GM19099 (cell line): Measurements from ENCODE around the gene LDLRAD4.

Experiments
- POLR2A ChIP-seq: IDR thresholded peaks from 3 replicates; pipeline ENCODE4 v1.6.1; 2011; ENCODE audit warnings: low read depth; ENCODE audit not compliant: insufficient read length; ENCODE audit errors: extremely low read depth

LDLRAD4 gene

GRCh38 chr18:13219593-13220159 lies 1.1 kb downstream of the LDLRAD4 start:
- TF ChIP-seq POLR2A: no peak

DNA sequence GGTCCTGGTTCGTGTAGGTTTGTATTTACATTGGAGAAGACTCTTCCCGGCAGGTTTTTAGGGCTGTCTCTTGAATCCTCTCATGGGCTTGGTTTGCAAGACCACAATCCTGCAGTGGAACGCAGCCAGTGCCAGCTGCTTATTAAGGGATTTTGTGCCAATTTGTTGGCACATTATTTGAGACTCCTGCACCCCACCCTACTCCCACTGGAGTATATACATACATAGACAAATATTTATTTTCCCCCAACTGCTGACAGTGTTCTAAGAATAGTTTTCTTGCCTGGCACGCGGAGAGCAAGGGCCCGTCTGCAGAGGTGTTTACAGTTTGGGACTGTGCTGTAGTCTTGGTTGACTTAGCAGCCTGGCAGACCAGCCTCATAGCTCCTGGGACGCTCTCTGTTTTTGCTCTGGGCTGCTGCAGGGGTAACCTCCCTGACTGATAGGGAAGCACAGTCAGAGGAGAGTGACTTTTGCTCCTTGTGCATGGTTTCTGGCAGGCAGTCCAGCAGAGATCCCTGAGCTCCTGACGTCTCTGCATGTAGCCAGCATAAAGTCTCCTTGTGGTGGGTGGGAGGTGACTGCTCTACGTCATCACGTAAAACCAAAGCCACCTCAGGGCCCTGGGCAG lies 1.9 kb downstream of the LDLRAD4 start:
- no peak for TF ChIP-seq POLR2A

DNA sequence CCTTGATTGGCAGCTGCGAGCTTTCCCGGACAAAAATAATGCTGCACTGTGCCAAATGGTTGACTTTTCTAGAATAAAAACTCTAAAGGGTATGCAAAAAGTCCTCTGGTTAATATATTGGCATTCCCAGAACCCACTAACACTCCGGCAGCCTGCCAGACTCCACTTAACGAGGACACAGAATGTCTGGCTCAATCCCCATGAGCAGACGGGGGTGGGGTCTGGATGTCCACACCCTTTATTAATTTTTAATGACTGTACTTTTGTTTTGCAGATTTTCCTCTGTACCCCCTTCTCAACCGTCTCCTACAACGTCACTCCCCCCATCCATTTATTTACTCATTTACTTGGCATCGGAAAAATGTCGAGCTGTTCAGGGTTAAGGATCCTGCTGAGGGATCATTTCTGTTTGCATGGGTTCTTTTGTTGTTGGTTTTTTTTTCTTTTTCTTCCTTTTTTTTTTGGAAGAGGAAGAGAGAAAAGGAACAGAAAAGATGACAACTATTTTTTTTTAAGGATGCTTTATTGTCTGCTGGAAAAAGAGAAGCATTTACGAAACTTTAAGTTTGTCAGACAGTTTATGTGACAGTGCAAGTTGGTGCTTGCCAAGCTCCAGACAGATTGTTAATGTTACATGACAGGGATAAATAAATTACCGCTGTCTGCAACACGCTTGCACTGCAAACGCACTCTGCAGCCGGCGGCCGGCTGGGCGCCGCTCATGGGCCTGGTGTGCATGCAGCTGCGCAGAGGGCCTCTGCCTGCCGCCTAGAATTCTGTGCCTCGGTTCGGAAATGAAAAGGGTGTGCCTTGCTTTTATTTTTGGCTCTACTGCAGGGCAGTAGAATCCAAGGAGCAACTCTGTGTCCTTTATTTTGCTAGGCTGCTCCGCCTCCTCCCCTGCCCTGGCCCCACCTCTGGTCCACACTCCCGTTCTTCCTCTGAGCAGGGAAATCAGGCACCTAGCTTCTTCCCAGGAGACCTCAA lies 3.6 kb downstream of the LDLRAD4 start:
- no peak for TF ChIP-seq POLR2A

- no peak for TF ChIP-seq POLR2A
Observed at GRCh38 chr18:13222856-13223281, 4.3 kb downstream of the LDLRAD4 start.

DNA sequence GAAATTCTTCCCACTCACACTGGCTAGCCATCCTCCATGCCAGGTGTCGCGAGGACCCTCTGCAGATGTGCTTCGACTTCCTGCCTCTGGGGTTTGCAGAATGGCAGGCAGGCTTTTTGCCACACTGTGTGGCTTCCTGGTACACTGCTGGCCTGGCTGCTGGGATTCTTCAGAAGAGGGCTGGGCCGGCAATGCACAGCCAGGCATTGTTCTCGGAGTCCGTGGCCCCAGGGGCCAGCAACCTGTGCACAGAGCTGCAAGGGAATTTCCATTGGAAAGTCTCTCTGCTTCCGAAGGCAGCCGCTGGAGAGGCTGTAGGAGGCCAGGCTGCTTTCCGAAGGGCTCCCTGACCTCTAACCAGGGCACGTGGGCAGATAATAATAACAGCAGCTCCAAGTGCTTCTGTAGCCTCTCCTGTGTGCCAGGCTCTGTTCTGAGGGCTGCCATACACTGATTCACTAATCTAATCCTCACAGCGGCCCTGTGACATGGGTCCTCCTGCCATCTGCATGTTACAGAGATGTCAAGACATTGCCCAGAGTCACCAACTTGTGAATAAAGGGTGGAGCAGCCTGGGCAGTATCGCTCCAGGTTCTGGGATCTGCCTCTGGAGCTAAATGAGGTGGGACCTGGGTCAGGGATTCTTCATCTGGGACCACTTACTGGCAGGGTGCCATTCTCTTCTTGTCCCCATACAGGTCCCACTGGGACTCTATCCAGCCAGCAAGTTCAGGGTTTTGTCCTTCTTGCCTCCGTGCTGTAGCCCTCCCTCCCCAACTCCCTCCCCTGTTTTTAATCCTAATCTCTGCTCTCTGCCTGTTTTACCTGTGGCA lies 5.0 kb downstream of the LDLRAD4 start:
- TF ChIP-seq POLR2A: no peak

DNA sequence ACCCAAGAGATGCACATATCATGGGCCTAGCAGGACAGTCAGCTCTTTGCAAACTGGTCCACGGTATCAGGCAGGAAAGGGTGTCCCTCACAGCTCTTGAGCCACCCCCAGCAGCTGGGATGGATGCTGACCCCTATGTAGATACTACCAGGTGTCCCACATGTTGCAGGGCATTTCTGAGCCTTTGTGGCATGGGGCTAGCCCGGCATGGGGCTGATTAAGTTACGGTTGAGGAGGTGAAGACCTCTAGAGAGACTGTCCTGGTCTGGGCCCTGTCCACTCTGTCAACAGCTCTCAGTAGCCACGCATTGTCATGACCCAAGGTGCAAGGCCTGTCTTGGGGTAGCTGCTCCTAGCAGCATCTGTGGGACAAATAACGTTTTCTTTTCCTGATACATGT lies 6.7 kb downstream of the LDLRAD4 start:
- no peak for TF ChIP-seq POLR2A

DNA sequence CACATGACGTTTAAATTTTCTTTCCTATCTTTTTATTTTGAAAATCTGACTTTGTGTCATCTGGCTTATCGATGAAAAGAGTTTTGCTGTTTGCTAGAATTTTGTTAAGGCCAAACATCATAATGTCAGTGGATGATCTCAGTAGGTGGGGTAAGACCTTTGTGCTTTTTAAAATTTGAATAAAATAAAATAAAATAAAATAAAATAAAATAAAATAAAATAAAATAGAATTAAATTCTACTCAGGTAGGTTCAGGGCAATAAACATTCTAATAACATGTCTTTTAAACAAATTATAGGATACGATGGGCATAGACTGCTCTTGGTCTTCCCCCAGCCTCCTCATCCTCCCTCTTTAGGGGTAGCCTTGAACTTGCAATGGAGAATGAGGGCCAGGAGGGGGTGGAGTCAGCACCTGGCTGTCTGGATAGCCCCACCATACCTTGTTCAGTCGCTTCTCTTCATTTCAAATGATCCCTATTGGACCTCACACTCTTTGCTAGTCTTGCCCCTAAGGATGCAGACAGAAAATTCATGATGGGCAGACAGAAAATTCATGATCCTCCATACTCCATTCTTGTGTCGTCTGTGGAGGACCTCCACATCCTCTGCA lies 8.1 kb downstream of the LDLRAD4 start:
- no peak for TF ChIP-seq POLR2A

GRCh38 chr18:13227910-13228309 lies 9.3 kb downstream of the LDLRAD4 start:
- TF ChIP-seq POLR2A: no peak

DNA sequence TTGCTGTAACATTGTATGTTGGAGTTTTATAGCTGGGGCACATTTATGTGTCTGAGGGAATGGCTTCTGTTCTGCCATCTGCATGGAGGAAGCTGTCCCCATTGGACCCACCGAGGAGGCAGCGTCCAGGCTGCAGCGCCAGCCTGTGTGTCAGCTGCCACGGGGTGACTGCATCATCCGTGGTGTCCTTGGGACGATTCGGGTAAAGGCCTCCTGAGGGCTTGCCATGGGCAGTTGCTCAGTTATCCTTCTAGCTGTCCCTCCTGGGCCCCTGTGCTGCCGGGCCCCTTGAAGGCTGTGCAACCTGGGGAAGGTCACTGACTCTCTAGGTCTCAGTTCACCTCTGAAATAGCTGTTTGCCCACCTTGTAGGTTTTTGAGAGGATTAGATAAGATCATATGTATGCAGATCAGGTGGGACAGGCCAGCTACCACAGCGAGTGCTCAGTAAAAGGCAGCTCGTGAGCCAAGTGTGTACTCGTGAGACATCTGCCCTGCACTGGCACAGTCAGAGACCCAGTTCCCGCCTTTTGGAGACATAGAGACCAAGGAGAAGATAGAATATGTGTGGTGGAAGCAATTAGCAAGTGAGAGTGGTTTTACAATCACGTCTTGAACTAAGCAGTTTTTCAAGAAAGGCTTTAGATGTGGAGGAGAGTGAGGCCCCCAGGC lies 10.6 kb downstream of the LDLRAD4 start:
- no peak for TF ChIP-seq POLR2A

DNA sequence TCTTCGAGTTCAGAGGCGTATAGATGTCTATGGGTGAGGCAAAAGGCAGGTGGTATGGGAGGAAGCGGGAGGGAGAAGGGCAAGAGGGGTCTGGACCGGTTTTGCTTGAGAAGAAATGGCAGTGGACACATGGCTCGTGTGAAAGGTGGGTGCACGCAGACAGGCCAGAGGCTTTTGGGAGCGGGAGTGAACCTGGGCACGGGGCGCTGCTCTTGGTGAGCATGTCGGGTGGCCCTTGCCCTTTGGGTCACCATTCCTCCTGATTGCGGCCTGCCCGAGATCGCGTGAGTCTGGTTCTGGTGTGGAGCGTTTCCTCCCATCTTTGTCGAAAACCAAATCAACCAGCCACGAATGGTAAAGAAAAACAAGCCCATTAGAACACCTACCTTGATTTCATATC lies 12.6 kb downstream of the LDLRAD4 start:
- TF ChIP-seq POLR2A: no peak

DNA sequence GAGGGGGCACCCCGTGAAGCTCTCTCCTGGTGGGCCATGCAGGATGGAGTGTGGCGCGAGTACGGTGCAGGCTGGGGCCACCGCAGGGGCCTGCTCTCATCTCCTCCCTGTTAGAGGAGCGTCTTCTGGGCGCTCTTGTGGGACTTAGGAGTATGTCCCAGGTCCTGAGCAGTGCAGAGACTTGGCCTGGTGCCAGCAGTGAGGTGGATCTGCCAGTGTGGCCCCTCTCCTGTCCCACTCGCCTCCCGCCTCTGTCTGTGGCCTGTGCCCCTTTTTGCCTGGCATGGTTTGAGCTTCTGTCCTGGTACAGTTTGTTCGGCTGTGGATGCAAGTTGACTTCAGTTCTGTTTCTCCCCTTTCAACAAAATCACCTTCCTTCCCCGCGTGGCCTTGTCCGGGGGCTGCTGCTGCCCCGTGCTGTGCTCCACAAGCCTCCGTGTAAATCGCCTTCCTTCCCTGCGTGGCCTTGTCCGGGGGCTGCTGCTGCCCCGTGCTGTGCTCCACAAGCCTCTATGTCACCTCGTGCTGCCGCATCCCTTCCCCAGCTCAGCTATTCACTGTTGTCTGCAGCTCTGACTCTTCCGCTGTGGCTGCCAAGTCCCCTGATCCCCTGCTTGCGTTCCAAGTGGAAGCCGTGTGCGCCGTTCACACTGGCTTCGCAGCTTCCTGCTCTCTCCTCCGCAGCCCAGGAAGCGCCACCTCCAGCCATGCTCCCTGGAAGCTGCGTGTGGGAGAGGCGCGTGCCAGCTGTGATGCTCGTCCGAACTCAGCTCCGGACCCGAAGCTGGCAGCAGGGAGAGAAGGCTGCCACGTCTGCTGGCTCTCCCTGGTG lies 13.7 kb downstream of the LDLRAD4 start:
- TF ChIP-seq POLR2A: no peak

GRCh38 chr18:13232971-13233786 lies 14.6 kb downstream of the LDLRAD4 start:
- TF ChIP-seq POLR2A: no peak
